HG03097 (cell line): ENCODE results near the gene CGNL1.

Experiments used
- ATAC-seq: cut with Tn5 transposase; IDR thresholded peaks from one replicate; pipeline ENCODE4 v1.9.1; 2021; ENCODE audit not compliant: unreplicated experiment, low FRiP score

Gene CGNL1

GRCh38 chr15:57348081-57348480 lies 28.2 kb upstream of the CGNL1 start:
- ATAC-seq, result no peak

DNA sequence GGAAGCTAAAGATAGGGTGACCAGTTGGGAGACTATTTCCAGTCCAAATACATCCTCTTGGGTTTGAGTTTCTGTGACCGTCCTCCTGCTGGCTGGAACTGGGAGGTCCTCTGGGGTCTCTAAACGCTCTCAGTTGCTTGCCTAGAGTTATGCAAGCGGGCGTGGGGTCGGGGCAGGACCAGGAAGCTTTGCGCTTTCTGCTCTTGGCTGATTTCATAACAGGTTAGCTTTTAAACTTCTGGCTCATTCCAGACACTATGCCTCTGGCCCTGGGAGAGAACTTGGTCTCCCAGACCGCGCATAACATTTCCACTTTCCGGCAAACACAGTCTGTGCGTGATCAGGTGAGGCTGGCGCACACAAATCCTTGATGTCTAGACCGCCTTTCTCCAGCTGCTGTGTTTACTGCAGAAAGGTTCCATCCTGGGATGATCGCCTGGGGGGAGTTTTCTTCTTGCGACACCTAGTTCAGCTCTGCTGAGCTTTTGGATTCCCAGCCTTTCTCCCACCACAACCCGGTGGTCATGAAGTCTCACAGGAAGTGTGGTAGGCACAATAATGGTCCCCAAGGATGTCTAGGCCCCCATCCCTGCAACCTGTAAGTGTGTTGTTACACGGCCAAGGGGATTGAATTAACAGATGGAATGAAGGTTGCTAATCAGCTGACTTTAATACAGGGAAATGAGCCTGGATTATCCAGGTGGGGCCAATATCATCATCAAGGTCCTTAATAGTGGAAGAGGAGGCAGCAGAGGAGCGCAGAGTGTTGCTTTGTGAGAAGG lies 23.6 kb upstream of the CGNL1 start:
- ATAC-seq, result no peak

- no peak for ATAC-seq
Observed at GRCh38 chr15:57353317-57353804, 22.9 kb upstream of the CGNL1 start.

DNA sequence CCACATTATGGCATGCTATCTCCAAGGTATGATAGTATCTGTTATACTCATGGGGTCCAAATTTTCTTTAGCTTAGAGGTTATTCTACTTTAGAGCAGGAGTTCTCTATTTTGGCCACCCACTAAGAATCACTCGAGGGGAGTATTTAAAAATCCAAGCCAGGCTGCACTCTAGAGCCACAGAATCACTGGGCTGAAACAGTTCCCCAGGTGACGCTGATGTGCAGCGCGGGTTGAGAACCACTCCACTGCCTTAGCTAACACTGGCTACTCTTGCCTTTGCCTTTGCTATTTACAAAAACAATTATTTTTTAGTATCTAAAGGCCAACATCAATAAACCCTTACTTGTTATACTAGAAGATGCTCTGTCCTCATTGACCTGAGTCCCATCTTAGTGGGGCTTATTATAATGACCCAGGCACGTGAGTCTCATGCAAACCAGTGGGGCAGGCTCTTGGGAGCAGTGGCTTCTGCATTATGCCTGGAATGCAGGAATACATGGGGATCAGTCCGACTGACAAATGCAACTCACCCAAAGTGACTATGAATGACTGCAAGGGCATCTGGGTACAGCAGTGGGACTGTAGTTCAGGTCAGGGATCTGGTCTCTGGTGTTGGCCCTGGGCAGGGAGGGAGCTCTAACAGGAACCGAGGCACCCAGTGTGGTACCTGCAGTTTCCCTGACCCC lies 21.7 kb upstream of the CGNL1 start:
- no peak for ATAC-seq

DNA sequence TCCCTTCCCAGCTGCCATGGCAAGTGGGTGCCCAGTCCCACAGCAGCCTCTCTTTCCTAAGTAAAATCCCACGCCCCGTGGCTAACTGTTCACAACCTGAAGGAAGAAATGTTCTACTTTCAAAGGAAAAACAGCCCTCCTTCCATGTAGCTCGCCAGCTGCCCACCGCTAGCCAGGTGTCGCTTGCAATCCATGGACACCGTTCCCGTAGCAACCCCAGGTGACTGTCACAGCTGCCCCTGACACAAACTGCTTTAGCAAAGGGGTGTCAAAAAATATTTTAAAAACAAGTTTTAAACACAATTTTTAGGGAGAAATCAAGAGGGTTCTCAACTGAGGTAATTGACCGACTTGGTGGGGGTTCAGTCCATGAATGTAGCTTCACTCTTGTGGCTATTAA lies 21.0 kb upstream of the CGNL1 start:
- no peak for ATAC-seq

DNA sequence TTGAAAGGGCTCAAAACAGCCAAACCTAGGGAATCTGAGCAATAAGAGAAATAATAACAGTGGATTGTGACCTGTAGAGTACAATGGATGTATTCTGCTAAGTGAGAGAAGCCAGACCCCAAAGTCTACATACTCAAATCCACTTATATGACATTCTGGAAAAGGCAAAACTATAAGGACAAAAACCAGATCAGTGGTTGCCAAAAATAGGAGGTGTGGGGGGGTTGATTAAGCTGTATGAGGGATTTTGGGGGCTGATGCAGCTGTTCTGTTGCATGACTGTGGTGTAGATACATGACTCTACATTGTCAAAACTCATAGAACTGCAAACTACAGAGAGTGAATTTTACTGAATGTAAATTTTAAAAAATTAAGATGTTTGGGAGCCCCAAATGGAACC lies 20.1 kb upstream of the CGNL1 start:
- no peak for ATAC-seq

GRCh38 chr15:57356636-57357035 lies 19.7 kb upstream of the CGNL1 start:
- ATAC-seq, result no peak

- ATAC-seq, result no peak
Observed at GRCh38 chr15:57357799-57358198, 18.5 kb upstream of the CGNL1 start.

DNA sequence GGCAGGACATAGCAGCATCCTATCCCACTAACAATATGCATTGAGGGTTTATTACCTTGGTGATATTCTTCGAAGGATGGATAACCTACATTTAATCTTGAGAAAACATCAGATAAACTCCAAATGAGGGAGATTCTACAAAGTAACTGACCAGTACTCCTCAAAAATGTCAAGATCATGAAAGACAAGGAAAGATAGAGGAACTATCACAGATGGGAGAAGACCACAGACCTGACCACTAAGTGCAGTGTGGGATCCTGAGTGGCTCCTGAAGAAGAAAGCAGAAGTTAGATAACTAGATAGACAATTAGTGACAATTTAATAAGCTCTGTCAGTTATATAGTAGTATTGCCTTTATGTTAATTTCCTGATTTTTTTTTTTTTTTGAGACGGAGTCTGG lies 17.7 kb upstream of the CGNL1 start:
- no peak for ATAC-seq

DNA sequence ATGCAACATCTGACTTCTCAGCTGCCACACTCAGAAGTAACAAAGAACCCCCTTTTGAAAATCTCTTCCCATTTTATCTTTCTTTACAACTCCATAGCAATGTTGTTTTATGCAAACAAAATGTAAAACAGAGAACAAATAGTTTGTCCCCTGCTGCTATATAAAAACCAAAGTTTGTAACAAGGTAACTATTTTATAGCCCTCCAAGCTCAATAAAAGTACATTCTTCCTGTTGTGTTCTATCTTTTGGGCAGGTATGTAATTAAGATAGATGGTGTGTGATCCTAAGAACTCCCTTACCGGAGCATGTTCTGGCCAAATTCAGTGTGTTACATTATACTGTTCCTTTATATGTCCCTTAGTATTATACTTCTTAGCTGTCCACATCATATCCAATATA lies 12.6 kb upstream of the CGNL1 start:
- ATAC-seq, result no peak

- no peak for ATAC-seq
Observed at GRCh38 chr15:57364282-57365007, 11.9 kb upstream of the CGNL1 start.

GRCh38 chr15:57367556-57367955 lies 8.7 kb upstream of the CGNL1 start:
- no peak for ATAC-seq

DNA sequence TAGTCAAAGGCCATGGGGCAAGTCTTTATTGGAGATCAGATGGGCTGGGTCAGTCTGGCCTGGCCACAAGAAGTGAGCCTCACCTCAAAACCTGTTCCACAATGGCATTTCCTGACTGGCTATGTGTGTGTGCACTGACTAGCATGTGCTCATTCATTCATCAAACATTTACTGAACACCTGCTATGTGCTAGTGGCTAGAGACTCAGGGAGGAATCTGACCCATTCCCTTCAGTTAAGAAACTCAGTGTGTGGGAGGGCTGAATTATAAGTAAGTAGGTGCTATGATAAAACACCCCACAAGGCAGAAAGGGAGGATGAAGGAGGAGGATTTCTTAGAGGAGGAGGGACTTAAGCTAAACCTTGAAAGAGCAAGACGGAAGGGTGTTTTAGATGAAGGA lies 5.4 kb upstream of the CGNL1 start:
- no peak for ATAC-seq

- ATAC-seq, result no peak
Observed at GRCh38 chr15:57373251-57373881, 2.9 kb upstream of the CGNL1 start.

GRCh38 chr15:57373882-57374276 lies 2.4 kb upstream of the CGNL1 start:
- ATAC-seq, result no peak

- no peak for ATAC-seq
Observed at GRCh38 chr15:57376696-57377477, 582 bp downstream of the CGNL1 start.

GRCh38 chr15:57377478-57377847 lies 1.2 kb downstream of the CGNL1 start:
- ATAC-seq, result no peak

DNA sequence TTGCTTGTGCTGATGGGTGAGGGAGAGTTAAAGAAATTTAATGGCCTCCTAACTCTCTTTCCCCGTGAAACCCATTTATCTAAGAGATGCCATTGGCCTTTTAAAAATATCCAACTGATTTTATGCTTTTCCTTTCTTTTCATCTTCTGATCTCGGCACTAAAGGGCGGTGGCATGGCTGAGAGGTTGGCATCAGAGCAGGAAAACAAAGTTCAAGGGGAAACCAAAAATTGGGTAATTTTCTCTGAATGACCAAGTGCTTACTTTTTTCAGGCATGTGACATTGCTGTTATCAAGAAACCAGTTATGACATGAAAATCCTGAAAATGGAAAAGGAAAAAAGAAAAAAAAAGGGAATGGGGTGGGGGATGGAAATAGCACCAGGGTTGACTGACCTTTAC lies 3.2 kb downstream of the CGNL1 start:
- ATAC-seq, result no peak

GRCh38 chr15:57380854-57381253 lies 4.5 kb downstream of the CGNL1 start:
- ATAC-seq, result no peak

DNA sequence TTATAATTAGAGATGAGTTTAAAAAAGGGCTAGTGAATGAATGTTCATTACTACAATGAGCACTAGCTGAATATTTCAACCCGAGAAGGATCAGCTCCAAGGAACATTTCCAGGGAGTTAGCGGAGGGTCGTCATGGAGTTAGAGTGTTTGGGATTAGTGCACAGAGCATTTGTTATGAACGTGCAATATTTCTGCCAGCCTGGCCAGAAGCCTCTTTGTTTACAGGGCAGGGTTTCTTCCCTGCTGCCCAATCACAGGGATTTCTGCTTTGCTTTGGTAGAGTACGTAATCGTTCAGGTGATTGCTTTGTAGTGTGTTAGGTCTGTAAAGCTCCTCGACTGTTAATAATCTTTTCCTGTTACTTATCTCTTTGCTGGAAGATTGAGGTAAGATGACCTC lies 5.9 kb downstream of the CGNL1 start:
- ATAC-seq, result no peak
